GM12878 (cell line): ENCODE data around the gene SRP14. TPM values are rescaled to one million over a fixed set of nuclear protein-coding genes. Genes with fewer than 3 reads are reported as not detected.
A peak's percentile ranks its signal among the peaks of the same experiment; 100 is the strongest.

Experiments used
- ATAC-seq: fragments of 200-7000 bp; cut with Tn5 transposase; 3 replicates; pipeline ENCODE4 v1.9.1; 2020; ENCODE audit warnings: mild to moderate bottlenecking, moderate library complexity
- BruUV-seq: library from RNA; stranded (reverse); fragments of 400-500 nt; replicated peaks from 2 replicates; lab custom pipeline; 2021; lab: Mats Ljungman, UMichigan
- CTCF ChIA-PET: fragments of 300-600 bp; sonication (Branson Sonifier 250); formaldehyde crosslinking; extraction: SDS; loops from one replicate; lab custom pipeline; 2021; ENCODE audit warnings: inconsistent platforms; lab: Yijun Ruan, JAX
- POLR2A ChIA-PET: fragments of 350-600 bp; formaldehyde crosslinking; extraction: SDS; loops from one replicate; lab custom pipeline; 2021; ENCODE audit warnings: inconsistent platforms; lab: Charles Lee
- RAD21 ChIA-PET: fragments of 300-600 bp; sonication (Branson Sonifier 250); formaldehyde crosslinking; loops from one replicate; lab custom pipeline; 2023; ENCODE audit warnings: antibody characterized with exemption; ENCODE audit not compliant: unreplicated experiment; lab: Charles Lee
- SMC1A ChIA-PET: fragments of 300-600 bp; sonication (Branson Sonifier 250); formaldehyde crosslinking; loops from one replicate; lab custom pipeline; 2023; ENCODE audit not compliant: unreplicated experiment, uncharacterized antibody; lab: Charles Lee
- DNase-seq: peaks from one replicate; pipeline ENCODE4 v3.0.0-alpha.2; 2011; ENCODE audit warnings: low read depth, low spot score
- FAIRE-seq: peaks from 3 replicates; lab custom pipeline; 2011; peaks lifted over from hg19 to GRCh38; lab: Jason Lieb, UNC
- H2AFZ ChIP-seq: 2 replicates; pipeline ENCODE4 v1.6.0; 2011; ENCODE audit warnings: low read depth, low read length, control low read depth; ENCODE audit not compliant: control insufficient read depth
- H3K27ac ChIP-seq: 2 replicates; pipeline ENCODE4 v1.5.1; 2011; ENCODE audit warnings: control low read depth; ENCODE audit not compliant: control insufficient read depth, insufficient read depth
- H3K27me3 ChIP-seq, 2 experiments: replicated peaks in 1 of 2; 2 replicates each; pipeline versions ENCODE4 v1.6.0 to v1.6.1; 2011; ENCODE audit warnings: low read length in 1 of 2; ENCODE audit not compliant: control insufficient read depth in 2 of 2, insufficient read depth in 2 of 2
- H3K36me3 ChIP-seq, 2 experiments: 2 replicates each; pipeline ENCODE4 v1.5.1; 2011; ENCODE audit warnings: low read length in 1 of 2; ENCODE audit not compliant: control insufficient read depth in 2 of 2, insufficient read depth in 2 of 2
- H3K4me1 ChIP-seq: 2 replicates; pipeline ENCODE4 v1.6.1; 2011; ENCODE audit warnings: mild to moderate bottlenecking, low read length, moderate library complexity, mixed read lengths; ENCODE audit not compliant: control insufficient read depth, insufficient read depth
- H3K4me2 ChIP-seq: 2 replicates; pipeline ENCODE4 v1.6.0; 2011; ENCODE audit warnings: control low read depth; ENCODE audit not compliant: control insufficient read depth, insufficient read depth
- H3K4me3 ChIP-seq: fragments of 200-600 bp; sonication (generic); 2 replicates; pipeline ENCODE4 v1.5.1; 2016
- H3K79me2 ChIP-seq: 2 replicates; pipeline ENCODE4 v1.6.0; 2011; ENCODE audit warnings: low read length; ENCODE audit not compliant: control insufficient read depth, insufficient read depth
- H3K9ac ChIP-seq: 2 replicates; pipeline ENCODE4 v1.8.0; 2011; ENCODE audit warnings: low read length, control low read depth, mixed read lengths; ENCODE audit not compliant: control insufficient read depth, insufficient read depth
- H3K9me3 ChIP-seq: replicated peaks from 3 replicates; pipeline ENCODE4 v1.5.1; 2011; ENCODE audit warnings: mild to moderate bottlenecking, low read length; ENCODE audit not compliant: control insufficient read depth, insufficient read depth
- H4K20me1 ChIP-seq: 2 replicates; pipeline ENCODE4 v1.6.0; 2011; ENCODE audit not compliant: control insufficient read depth, insufficient read depth
- ATF7 ChIP-seq: fragments of 450-650 bp; IDR thresholded peaks from 2 replicates; pipeline ENCODE4 v1.6.1; 2016; ENCODE audit warnings: low read depth, mild to moderate bottlenecking
- CTCF ChIP-seq, 3 experiments: IDR thresholded peaks in 2 of 3; conservative IDR thresholded peaks in 1 of 3; 2 replicates each; pipeline ENCODE4 v1.5.1; 2011; ENCODE audit warnings: low read depth in 3 of 3, low read length in 3 of 3, mild to moderate bottlenecking in 3 of 3, control low read depth in 2 of 3, moderate library complexity in 2 of 3, inconsistent platforms in 1 of 3, mixed read lengths in 1 of 3; ENCODE audit not compliant: control insufficient read depth in 2 of 3, insufficient read depth in 1 of 3; ENCODE audit errors: extremely low read depth in 1 of 3
- EZH2 ChIP-seq: IDR thresholded peaks from 2 replicates; pipeline ENCODE4 v1.6.1; 2012; ENCODE audit warnings: low read depth, mild to moderate bottlenecking, control low read depth, inconsistent platforms, low read length, borderline replicate concordance; ENCODE audit not compliant: control insufficient read depth
- IKZF1 ChIP-seq: fragments of 450-650 bp; conservative IDR thresholded peaks from 2 replicates; pipeline ENCODE4 v1.6.1; 2017; ENCODE audit warnings: antibody characterized with exemption, mild to moderate bottlenecking
- JUND ChIP-seq: IDR thresholded peaks from 2 replicates; pipeline ENCODE4 v1.6.1; 2012; ENCODE audit warnings: low read depth, mild to moderate bottlenecking, low read length, improper control_type of control experiment, moderate library complexity
- KDM1A ChIP-seq: fragments of 200-600 bp; sonication (generic); IDR thresholded peaks from 2 replicates; pipeline ENCODE4 v1.6.1; 2016; ENCODE audit warnings: borderline replicate concordance
- MXI1 ChIP-seq: fragments of 150-350 bp; IDR thresholded peaks from 2 replicates; pipeline ENCODE4 v1.6.1; 2011; ENCODE audit warnings: low read depth, mild to moderate bottlenecking, inconsistent platforms, low read length, improper control_type of control experiment
- NBN ChIP-seq: fragments of 450-650 bp; IDR thresholded peaks from 2 replicates; pipeline ENCODE4 v1.6.1; 2016
- PML ChIP-seq: IDR thresholded peaks from 2 replicates; pipeline ENCODE4 v1.6.1; 2012; ENCODE audit warnings: low read length, inconsistent platforms
- RB1 ChIP-seq: fragments of 450-650 bp; formaldehyde crosslinking; IDR thresholded peaks from 2 replicates; pipeline ENCODE4 v1.6.1; 2017; ENCODE audit warnings: mild to moderate bottlenecking, borderline replicate concordance
- RELB ChIP-seq: fragments of 450-650 bp; IDR thresholded peaks from 2 replicates; pipeline ENCODE4 v1.6.1; 2017; ENCODE audit warnings: low read depth, mild to moderate bottlenecking, moderate library complexity
- SP1 ChIP-seq: IDR thresholded peaks from one replicate; pipeline ENCODE4 v1.6.1; 2011; ENCODE audit warnings: low read depth, low read length
- SUZ12 ChIP-seq: fragments of 200-600 bp; sonication (generic); IDR thresholded peaks from one replicate; pipeline ENCODE4 v1.6.1; 2018; ENCODE audit warnings: antibody characterized with exemption, mild to moderate bottlenecking; ENCODE audit not compliant: unreplicated experiment
- YY1 ChIP-seq: IDR thresholded peaks from 2 replicates; pipeline ENCODE4 v1.6.1; 2011; ENCODE audit warnings: low read depth, mild to moderate bottlenecking, low read length
- ZZZ3 ChIP-seq: IDR thresholded peaks from 2 replicates; pipeline ENCODE4 v1.6.1; 2011; ENCODE audit warnings: low read depth; ENCODE audit not compliant: control insufficient read depth, insufficient read length
- WGBS: methylation state at CpG from one replicate; pipeline ENCODE4 v1.1.6; 2016; ENCODE audit warnings: low lambda C conversion rate; ENCODE audit not compliant: insufficient replicate concordance, insufficient coverage; ENCODE audit errors: missing lambda C conversion rate; 5-methylcytosine and 5-hydroxymethylcytosine counted together
- in situ Hi-C: fragments of 300-500 bp; cut with MboI; formaldehyde crosslinking; loops from 9 replicates; pipeline ENCODE4 v1.14.3; 2018; ENCODE audit warnings: mixed read lengths
- intact Hi-C: fragments of 100-400 bp; cut with micrococcal nuclease; formaldehyde crosslinking; loops from one replicate; pipeline ENCODE4 v1.14.2; 2022; ENCODE audit not compliant: unreplicated experiment
- polyA plus RNA-seq, 11 experiments: library from polyadenylated mRNA; depleted of rRNA in 4 of 11; unstranded in 6 of 11; stranded (reverse) in 5 of 11; fragments of >200 nt; fragmentation: Nextera tagmentation in 4 of 11; fragmentation: Illumina TruSeq in 1 of 11; extraction: Ambion mirVana in 4 of 11; extraction: Trizol in 1 of 11; gene quantifications; 1 replicate in 1 of 11; 2 replicates in 10 of 11; pipeline versions ENCODE4 v1.2.1 to v1.2.3, GENCODE V29; 2011 to 2016; ENCODE audit warnings: inconsistent platforms in 2 of 11, missing spikeins in 2 of 11, low read depth in 1 of 11
- total RNA-seq, 4 experiments: library from RNA; depleted of rRNA in 3 of 4; stranded (reverse); fragments of >200 nt in 3 of 4; fragmentation: Illumina TruSeq in 1 of 4; extraction: Trizol in 1 of 4; gene quantifications; 2 replicates each; pipeline versions ENCODE4 v1.2.1 to v1.2.3, GENCODE V29; 2013 to 2021
- TF ChIP-seq, protein P1 (sequence below): fragments of 450-650 bp; IDR thresholded peaks from 2 replicates; pipeline ENCODE4 v1.6.1; 2017; ENCODE audit warnings: mild to moderate bottlenecking, low read depth, inconsistent platforms; ENCODE audit not compliant: poor library complexity, severe bottlenecking
- TF ChIP-seq, protein P2 (sequence below): IDR thresholded peaks from 2 replicates; pipeline ENCODE4 v1.6.1; 2012; ENCODE audit warnings: low read depth, low read length, improper control_type of control experiment
- TF ChIP-seq, protein P3 (sequence below): IDR thresholded peaks from 2 replicates; pipeline ENCODE4 v1.6.1; 2011; ENCODE audit warnings: borderline replicate concordance, low read depth, mild to moderate bottlenecking, moderate library complexity, mixed read lengths, low read length; ENCODE audit not compliant: insufficient read depth; ENCODE audit errors: extremely low read length

The SRP14 gene
- total and polyA plus RNA-seq, 10 of the 15 experiments (the other 5 are each of a cell fraction or from before 2014, with no cell fraction given), result 141 to 1,182 (median 493) TPM

DNA sequence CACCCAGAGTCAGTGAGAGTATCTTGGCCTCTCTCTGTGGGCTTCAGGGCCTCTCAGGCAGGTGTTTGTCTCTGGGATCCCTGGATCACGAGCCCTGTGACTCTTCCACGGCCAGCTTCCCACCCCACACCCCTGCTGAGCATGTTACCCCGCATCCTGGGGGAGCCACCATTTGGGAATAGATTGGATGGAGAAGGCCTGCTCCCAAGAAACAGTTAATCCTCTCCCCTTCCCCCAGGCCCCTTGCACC, 15.5 kb upstream of the SRP14 start:
- intact Hi-C loops, result no loop called here
- DNase-seq (no peak), ATAC-seq (peak; percentile 62), FAIRE-seq (peak; percentile 7)
- H3K4me3 ChIP-seq, result no peak overlapping the region
- in situ Hi-C loops, result loop anchor here (10.0 kb wide), 1 partner anchor 50 kb away; the partner anchor contains the start of gene BMF
- no peaks in the 10 kb centered on the region for H3K9me3 ChIP-seq
- no peaks in the 10 kb centered on the region for H3K27me3 ChIP-seq
- ChIA-PET SMC1A (interaction anchor here (1.2 to 5.9 kb wide), 9 partner anchors 9 to 61 kb away, joined by 3 to 99 read pairs (median 5); no protein-coding TSS in a partner anchor), POLR2A (interaction anchor here (0.6 to 5.8 kb wide), 8 partner anchors 9 to 114 kb away, joined by 3 to 72 read pairs (median 6); partner anchors contain the start of gene BMF), RAD21 (interaction anchor here (1.0 to 21.0 kb wide), 6 partner anchors 8 to 129 kb away, joined by 3 to 509 read pairs (median 7); partner anchors contain the start of gene BMF), CTCF (interaction anchor here (0.9 to 23.9 kb wide), 6 partner anchors 9 to 220 kb away, joined by 3 to 578 read pairs (median 9); partner anchors contain the start of gene BMF)
- H3K36me3 ChIP-seq, result no peaks in the 10 kb centered on the region; a peak in 1 of 4 replicates
- H2AFZ ChIP-seq, result peak overlapping the region; percentile 26; the same call in 1 of the 2 replicates
- peak overlapping the region; percentile 89 for H3K27ac ChIP-seq
- H3K4me1 ChIP-seq, result peaks cover 58% of the 10 kb centered on the region
- 4% methylated on average over 3 of the region's 3 CpGs for WGBS
- no TSS peak for BruUV-seq
- peak overlapping the region; percentile 88 for H3K4me2 ChIP-seq
- 0 out of 2 replicates have a peak, but pooled peaks cover 2% of the 10 kb centered on the region for H3K79me2 ChIP-seq
- peak overlapping the region; percentile 63 for H3K9ac ChIP-seq
- H4K20me1 ChIP-seq, result no peaks in the 10 kb centered on the region
- TF ChIP-seq, protein P1, sequence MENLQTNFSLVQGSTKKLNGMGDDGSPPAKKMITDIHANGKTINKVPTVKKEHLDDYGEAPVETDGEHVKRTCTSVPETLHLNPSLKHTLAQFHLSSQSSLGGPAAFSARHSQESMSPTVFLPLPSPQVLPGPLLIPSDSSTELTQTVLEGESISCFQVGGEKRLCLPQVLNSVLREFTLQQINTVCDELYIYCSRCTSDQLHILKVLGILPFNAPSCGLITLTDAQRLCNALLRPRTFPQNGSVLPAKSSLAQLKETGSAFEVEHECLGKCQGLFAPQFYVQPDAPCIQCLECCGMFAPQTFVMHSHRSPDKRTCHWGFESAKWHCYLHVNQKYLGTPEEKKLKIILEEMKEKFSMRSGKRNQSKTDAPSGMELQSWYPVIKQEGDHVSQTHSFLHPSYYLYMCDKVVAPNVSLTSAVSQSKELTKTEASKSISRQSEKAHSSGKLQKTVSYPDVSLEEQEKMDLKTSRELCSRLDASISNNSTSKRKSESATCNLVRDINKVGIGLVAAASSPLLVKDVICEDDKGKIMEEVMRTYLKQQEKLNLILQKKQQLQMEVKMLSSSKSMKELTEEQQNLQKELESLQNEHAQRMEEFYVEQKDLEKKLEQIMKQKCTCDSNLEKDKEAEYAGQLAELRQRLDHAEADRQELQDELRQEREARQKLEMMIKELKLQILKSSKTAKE, result peak; percentile 26
- no peak for TF ChIP-seq JUND
- no peak for TF ChIP-seq SUZ12
- no peak for TF ChIP-seq PML
- TF ChIP-seq, protein P2, sequence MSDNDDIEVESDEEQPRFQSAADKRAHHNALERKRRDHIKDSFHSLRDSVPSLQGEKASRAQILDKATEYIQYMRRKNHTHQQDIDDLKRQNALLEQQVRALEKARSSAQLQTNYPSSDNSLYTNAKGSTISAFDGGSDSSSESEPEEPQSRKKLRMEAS, result no peak
- TF ChIP-seq EZH2, result no peak
- peak; percentile 81; the same call in 1 of the 2 replicates for TF ChIP-seq NBN
- TF ChIP-seq YY1, result no peak
- no peak for TF ChIP-seq ZZZ3
- no peak for TF ChIP-seq CTCF (IDR thresholded peaks at IDR 0.05 in 2 of 3, conservative IDR thresholded peaks at IDR 0.05 in 1 of 3; ENCODE audit: control insufficient read depth in 2 of 3, extremely low read depth in 1 of 3, insufficient read depth in 1 of 3, low read depth in 3 of 3, low read length in 3 of 3)
- peak; percentile 98 for TF ChIP-seq IKZF1
- 0 out of 2 replicates have a peak, but pooled peaks have one; percentile 23 for TF ChIP-seq ATF7
- no peak for TF ChIP-seq KDM1A
- peak; percentile 83 for TF ChIP-seq RELB
- no peak for TF ChIP-seq SP1
- TF ChIP-seq MXI1, result no peak
- TF ChIP-seq RB1, result no peak
- TF ChIP-seq, protein P3, sequence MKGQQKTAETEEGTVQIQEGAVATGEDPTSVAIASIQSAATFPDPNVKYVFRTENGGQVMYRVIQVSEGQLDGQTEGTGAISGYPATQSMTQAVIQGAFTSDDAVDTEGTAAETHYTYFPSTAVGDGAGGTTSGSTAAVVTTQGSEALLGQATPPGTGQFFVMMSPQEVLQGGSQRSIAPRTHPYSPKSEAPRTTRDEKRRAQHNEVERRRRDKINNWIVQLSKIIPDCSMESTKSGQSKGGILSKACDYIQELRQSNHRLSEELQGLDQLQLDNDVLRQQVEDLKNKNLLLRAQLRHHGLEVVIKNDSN, result no peak
